GM19351 (cell line): Measurements from ENCODE around the gene CCL25.

Experiments used
- ATAC-seq: cut with Tn5 transposase; IDR thresholded peaks from one replicate; pipeline ENCODE4 v1.9.1; 2021; ENCODE audit warnings: mild to moderate bottlenecking, moderate library complexity; ENCODE audit not compliant: unreplicated experiment

The CCL25 gene

DNA sequence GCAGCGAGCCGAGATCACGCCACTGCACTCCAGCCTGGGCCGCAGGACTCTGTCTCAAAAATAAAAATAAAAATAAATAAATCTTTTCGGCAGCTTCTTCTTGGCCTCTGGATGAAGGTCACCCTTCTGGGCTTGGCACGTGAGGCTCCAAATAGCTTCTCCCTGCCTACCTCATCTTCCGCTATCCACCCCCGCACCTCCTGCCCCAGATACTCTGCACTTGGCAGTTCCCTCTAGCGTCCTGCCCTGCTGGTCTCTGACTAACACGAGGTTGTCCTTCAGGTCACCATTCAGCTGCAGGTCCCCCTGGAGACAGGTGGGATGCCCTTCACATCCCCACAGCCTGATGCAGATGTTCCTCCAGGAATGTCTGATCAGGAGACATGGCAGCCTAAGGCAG lies 8.5 kb upstream of the CCL25 start:
- no peak for ATAC-seq

DNA sequence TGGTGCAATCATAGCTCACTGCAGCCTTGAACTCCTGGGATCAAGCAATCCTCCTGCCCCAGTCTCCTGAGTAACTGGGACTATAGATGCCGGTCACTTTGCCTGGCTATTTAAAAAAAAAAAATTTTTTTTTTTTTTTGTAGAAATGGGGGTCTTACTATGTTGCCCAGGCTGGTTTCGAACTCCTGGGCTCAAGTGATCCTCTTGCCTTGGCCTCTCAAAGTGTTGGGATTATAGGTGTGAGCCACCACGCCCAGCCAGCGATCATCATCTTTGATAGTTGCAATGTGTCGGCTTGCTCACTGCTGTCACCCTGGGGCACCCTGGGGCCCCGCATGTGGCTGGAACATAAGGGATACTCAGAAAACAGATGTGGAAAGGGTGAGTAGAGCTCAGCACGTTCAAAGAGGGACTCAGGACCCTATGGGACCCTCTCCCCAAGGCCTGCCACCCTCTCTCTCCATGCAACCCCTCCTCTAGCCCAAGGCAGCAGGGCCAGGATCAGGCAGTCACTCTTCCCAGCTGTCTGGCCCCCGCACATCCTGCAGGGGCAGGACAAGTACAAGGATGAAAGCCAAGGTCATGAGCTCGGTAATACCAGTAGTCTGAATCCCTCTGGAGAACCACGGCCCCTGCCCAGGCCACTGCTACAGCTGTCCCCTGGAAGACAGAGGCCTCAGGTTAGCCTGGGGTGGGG lies 6.5 kb upstream of the CCL25 start:
- no peak for ATAC-seq

DNA sequence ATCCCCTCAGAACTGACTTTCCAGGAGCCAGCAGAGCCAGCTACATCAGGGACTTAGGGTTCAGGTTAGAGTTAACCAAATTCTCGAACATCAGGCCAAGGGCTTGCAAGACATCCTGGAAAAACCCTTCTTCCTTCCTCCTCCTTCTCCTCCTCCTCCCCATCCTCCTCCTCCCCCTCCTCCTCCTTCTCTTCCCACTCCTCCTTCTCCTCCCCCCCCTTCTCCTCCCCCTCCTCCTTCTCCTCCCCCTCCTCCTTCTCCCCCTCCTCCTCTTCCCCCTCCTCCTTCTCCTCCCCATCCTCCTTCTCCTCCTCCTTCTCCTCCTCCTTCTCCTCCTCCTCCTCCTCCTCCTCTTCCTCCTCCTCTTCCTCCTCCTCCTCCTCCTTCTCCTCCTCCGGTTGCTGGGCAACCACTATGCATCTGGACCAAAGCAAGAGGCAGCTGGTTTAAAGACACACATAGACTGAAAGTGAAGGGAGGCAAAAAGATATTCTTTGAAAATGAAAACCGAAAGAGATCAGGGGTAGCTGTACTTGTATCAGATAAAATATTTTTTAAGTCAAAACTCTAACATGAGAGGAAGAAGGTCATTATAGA lies 5.9 kb upstream of the CCL25 start:
- no peak for ATAC-seq

DNA sequence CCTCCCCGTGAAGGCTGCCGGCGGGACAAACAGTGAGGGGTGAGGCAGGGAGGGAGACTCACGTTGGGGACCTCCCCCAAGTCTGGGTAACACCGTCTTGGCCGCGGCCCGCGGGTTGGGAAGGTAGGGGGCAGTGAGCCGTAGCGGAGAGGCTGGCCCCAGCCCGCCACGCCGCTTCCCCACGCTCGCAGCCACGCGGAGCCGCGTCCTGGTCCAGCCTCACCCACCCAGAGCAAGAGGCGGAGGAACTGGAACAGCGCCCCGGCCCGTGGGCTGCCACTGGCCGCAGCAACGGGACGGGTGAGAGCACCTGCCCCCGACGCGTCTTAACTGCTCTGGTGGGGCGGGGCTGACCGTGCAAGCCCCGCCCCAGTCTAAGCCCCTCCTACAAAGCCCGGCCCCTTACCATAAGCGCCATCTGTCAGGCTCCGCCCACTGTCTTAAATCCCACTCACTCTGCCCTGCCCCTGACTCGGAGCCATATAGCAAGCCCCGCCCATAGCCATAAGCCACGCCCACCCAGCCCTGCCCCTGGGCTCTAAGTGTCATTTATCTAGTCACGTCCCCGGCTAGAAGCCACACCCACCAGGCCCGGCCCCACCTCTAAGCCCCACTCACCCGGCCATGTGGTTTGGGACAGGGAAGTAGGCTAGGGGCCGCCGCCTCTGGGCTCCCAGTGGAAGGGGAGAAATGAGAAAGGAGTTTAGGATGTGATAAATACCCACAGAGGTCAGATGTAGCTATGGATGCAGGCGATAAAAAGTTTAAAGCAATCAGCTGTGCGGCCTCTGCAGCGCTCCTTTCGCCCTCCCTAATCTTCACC lies 2.1 kb upstream of the CCL25 start:
- ATAC-seq = peak; percentile 88

DNA sequence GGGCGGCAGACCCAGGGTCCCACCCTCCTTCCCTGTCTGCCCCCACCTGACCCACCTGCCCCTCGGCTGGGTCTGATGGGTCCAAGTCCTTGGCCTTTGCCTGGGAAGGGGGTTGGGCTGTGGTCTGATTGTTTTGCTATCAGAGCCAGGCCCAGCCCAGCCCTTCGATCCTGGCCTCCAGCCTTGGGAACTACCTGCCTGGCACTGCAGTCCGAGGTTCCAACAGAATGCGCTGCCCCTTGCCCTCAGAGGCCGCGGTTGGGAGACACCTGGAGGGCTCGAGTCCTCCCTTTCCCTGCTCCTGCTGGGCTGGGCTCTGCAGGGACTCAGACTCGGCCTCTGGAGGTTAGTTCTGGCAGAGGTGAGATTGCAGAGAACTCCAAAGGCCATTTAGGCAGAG lies 1.6 kb downstream of the CCL25 start:
- no peak for ATAC-seq

DNA sequence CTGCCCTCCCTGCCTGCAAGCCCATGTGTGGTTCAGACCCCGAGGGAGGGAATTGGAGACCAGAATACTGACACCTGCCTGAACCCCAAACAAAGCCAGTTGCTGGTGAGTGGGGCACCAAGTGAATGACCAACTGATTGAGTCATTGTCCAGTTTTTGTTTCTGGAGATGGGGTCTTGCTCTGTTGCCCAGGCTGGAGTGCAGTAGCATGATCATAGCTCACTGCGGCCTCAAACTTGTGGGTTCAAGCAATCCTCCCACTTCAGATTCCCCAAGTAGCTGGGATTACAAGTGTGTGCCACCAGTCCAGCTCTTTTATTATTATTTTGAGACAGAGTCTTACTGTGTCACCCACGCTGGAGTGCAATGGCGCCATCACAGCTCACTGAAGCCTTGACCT lies 4.0 kb downstream of the CCL25 start:
- ATAC-seq = no peak

DNA sequence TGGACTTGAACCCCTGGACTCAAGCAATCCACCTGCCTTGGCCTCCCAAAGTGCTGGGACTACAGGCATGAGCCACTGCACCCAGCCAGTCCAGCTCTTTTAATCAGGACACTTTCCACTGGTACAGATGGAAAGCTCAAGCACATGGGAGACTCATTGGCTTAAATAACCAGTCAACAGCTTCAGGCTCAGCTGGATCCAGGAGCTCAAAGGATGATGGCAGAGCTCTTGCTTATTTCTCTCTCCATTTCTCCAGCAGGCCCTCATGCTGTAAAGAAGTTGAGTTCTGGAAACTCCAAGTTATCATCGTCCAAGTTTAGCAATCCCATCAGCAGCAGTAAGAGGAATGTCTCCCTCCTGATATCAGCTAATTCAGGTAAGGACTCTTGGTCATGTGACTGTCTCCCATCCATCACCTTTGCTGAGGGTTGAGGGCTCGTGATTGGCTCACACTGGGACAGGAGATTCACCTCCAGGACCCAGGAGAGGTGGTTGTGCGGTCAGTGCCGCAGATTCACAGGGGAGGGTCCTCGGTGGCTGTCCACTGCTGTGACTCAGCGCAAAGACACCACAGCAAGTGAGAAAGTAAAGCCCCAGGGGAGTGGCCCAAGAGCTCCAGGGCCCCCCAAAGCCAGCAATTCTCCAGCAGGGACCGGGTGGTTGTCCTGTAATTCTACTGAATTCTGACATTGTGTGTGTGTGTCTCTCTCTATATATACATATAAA lies 5.1 kb downstream of the CCL25 start:
- no peak for ATAC-seq

DNA sequence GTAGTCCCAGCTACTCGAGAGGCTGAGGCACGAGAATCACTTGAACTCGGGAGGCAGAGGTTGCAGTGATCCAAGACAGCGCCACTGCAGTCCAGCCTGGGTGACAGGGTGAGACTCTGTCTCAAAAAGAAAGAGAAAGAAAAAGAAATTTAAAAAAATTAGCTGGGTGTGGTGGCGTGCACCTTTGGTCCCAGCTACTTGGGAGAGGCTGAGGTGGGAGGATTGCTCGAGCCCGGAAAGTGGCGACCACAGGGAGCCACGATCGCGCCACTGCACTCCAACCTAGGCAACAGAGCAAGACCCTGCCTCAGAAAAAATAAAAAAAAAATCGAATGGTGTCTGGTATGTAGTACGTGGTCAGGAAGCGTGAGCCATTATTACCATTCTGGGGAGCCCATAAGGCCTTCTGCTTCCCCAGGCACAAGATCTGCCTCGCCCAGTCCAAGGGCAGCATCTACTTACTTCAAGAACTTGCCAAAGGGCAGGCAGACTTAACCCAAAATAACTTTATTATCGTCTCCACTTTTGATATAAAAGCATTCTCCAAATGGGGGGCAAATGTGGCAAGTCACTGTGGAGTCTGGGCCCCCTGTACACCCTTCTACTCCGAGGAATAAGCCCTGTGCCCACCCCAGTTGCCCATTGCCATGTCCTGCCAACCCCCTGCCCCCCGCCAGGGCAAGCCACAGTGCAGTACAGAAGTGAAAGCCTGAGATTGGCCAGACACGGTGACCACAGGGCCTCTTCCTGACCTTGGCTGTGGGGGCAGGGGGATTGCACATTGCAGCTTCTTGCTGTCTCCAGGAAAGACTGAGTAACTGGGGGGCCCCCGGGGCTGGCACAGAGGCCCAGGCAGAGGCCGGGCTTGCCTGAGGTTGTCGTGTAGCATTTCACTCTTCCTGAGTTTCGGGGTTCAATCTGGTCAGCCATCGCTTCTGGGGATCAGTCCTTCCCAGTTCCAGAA lies 12.6 kb downstream of the CCL25 start:
- no peak for ATAC-seq

DNA sequence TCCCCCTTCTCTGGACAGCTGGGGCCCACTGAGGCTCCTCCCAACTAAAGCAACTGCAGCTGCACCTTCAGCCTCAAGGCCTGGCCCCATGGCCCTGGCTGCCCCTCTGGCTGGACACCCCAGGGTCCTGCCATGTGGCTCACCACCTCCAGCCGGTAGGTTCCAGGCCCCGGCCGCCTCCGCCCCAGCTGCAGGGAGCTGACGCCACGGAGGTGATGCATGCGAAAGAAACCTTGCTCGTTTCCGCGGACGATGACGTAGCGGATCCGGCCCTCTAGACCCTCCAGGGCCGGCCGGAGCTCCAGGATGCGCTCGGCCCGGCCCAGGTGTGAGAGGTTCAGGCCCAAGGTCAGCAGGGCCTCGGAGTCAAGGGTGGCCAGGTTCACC lies 13.3 kb downstream of the CCL25 start:
- no peak for ATAC-seq

DNA sequence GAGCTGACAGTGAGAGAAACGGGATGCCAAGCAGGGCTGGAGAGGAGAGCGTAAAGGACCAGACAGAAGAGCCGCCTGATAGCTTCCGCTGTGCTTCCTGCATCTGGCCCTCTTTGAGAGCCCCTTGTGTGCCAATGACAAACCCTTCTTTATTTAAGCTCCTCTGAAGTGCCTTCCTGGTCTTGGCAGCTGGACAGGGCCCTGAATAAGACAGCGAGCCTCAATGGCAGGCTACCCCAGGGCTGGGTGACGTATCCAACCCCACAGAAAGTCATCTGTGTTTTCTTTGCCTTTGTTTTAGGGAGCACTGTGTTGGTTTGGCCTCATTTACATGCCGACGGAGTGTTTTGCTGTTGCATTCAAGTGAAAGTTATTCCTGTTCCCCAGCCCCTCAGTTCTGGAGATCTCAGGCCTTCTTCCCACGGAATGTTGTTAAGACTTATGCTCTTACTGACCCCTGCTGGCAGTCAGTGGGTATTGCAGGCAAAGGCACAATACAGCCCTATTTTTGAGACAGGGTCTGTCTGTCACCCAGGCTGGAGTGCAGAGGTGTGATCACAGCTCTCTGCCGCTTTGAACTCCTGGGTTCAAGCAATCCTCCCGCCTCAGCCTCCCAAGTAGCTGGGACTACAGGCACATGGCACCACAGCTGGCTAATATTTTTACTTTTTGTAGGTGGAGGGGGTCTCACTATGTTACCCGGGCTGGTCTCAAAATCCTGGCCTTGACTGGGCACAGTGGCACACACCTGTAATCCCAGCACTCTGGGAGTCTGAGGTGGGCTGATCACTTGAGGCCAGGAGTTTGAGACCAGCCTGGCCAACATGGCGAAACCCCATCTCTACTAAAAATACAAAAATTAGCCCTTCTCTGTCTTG lies 16.8 kb downstream of the CCL25 start:
- no peak for ATAC-seq

DNA sequence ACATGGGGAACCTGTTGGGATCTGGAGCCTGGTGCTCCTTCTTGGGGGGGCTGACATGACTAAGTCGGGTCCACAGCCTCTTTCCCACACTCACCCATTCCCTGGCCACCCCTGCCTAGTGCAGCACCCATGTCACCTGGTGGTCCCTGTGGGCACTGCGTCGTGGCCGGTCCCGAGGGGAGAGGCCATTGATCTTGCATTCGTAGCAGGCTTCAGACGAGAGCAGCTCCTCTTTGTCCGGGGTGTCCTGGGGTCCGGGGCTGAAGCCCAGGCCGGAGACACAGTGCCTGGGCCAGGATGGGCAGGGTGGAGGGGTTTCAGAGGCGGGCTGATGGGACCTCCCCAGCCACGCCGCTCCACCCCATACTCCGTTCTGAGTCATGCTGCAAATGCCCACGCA lies 19.4 kb downstream of the CCL25 start:
- ATAC-seq = no peak

DNA sequence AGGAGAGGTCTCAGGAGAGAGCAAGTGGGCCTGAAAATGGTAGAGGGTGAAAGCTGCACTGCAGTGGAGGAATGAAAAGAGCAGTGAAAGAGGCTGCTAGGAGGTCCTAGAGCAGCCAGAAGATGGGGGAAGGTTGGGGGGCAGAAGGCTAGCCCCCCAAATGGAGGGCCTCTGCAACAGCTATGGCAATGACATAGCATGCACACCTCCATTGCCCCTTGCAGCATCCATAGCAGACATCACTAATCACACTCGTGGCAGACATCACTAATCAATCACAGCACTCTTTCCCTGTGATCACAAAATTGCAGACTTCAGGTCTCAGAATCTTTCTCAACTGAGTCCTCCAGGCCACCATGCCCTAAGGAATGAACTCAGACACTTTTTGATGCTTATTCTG lies 21.9 kb downstream of the CCL25 start:
- no peak for ATAC-seq

DNA sequence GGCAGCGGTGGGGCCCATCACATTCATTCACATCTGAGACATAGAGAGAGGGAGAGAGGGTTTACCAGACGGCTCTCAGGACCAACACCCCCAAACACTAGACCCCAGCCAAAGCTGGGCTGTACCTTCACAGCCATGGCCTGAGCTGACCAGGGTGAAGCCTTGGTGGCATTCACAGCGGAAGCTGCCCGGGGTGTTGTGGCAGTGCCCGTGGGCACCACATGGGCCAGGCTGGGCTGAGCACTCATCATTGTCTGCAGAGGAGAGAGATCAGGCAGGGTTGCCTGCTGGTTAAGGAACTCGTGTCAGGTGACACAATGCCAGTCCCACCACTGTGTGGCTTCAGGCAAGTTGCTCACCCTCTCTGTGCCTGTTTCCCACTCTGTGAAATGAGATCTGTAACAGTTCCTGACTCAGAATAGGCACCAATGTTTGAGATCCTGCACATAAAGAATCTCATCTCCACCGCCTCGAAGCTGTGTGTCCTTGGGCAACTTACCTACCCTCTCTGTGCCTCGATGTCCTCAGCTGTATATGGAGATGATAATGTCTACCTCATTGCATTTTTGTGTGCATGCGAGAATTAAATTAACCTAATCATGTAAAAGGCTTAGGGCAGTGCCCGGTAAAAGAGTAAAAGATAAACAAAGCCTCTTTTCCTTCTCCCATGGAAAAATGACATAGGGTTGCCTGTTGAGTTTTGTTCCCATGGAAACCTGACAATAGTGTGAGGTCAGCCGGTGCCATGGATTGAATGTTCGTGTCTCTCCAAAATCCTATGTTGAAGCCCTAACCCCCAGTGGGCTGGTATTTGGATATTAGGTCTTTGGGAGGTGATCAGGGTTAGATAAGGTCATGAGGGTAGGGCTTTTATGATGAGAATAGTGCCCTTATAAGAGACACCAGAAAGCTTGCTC lies 22.9 kb downstream of the CCL25 start:
- ATAC-seq = no peak

DNA sequence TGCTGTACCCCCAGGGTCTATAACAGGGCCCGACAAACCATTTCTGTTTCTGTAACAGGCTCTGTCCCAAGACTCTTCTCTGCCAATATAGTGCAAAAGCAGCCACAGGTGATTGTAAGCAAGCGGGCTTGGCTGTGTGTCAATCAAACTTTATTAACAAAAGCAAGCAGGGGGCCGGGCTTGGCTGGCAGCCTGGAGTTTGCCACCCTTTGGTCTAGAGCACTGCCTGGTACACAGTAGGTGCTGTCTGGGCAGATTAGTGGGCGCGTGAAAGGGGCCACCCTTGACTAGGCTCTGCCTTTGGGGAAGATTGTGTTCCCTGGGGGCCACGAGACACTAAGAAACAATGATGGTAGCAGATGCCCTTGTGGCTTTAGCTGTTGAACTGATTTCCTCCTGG lies 27.4 kb downstream of the CCL25 start:
- ATAC-seq = no peak

DNA sequence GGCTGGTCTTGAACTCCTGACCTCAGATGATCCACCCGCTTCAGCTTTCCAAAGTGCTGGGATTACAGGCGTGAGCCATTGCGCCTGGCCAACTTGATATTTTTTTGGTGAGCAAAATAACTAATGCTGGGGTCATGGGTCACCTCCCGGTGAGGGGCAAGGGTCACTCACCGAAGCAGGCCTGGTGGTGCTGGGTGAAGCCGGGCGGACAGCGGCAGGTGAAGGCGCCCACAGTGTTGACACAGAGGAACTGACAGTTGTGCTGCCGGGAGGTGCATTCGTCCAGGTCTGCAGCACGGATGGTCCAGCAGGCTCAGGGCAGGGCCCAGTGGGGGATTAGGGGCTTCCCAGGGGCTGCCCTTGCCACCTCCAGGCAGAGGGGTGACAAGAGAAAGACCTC lies 28.3 kb downstream of the CCL25 start:
- no peak for ATAC-seq

DNA sequence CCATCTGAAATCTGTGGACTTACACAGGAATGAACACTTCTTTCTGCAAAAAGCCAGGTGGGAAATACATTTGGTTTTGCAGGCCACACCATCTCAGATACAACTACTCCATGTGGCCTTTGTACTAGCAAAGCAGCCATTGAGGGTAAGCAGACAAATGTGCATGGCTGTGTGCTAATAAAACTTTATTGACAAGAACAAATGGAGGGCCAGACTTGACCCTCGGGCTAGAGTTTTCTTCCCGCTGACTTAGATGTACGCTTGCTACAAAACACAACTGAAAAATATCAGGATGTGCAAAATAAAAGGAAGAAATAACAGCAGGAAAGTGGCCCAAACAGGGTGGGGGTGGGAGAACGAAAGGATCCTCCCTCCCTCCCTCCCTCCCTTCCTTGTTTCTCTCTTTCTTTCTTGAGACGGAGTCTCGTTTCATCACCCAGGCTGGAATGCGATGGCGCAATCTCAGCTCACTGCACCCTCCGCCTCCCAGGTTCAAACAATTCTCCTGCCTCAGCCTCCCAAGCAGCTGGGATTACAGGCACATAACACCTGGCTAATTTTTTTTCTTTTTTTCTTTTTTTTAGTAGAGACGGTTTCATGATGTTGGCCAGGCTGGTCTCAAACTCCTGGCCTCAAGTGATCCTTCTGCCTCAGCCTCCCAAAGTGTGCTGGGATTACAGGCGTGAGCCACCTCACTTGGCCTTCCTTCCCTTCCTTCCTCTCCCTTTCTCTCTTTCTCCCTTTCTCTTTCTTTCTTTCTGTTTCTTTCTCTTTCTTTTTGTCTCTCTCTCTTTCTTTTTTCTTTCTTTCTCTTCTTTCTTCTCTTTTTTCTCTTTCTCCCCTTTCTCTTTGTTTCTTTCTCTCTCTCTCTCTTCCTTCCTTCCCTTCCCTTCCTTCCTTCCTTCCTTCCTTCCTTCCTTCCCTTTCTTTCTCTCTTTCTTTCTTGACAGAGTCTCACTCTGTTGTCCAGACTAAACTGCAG lies 29.3 kb downstream of the CCL25 start:
- no peak for ATAC-seq

DNA sequence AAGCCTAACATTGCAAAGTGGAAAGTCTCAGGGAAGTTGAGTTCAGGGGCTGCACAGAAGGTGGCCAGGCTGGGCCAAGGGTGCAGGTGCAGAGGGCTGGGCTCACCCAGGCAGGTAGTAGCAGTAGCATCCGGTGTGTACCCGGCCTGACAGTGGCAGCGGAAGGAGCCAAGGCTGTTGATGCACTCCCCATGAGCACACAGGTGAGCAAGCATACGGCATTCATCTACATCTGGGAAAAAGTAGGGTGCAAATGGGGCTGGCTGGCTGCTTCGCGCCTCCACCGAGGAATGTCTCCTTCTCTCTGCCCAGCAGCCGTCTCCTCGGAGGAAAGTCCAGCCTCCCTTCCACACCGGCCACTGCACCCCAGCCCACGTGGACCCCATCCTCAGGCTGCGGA lies 30.6 kb downstream of the CCL25 start:
- ATAC-seq = no peak
